Measurements from ENCODE around the gene SEMA4G.

DNA sequence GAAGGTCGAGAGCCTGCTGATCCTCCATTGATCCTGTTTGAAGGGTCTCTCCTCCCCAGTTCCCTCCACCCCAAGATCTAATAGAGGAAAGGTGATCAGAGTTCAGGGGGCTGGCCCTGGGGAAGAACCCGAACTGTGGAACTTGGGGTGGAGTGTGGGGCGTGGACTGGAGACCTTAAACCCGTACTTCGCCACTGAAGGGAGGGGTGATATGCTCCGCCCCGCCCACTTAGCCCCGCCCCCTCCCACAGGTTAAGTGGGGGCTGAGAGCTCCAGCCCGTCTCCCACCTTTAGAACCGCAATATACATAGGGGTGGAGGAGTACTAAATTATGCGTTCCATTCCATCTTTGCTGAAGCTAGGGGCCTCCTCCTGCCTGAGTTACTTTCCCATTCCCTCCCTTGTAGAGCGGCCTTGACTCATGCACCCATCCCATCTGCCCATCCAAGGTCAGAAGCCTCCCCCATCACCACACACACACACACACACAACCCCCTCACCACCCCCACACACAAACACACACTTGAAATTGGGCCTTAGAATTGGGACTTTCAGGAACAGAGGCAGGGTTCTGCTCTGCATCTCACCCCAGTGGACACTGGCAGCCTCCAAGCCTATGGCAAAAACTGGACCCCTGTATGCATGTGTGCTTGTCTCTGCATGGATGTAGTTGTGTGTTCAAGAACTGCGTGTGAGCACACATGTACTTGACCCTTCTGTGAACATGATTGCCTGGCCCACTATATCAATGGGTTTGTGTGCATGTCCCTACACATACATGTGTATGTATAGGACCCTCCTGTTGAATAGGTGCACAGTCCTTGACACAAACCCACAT lies 991 bp downstream of the SEMA4G start:
- TF ChIP-seq ARNT (IDR thresholded peaks at IDR 0.05) (no peak), SP1 (IDR thresholded peaks at IDR 0.05) (no peak), FOXM1 (IDR thresholded peaks at IDR 0.05; ENCODE audit: borderline replicate concordance) (no peak), FOXK2 (IDR thresholded peaks at IDR 0.05) (no peak), FOXA1 (IDR thresholded peaks at IDR 0.05) (no peak), ELF4 (IDR thresholded peaks at IDR 0.05) (no peak)
